ENCODE results near the gene IFNE. TPM values are rescaled to one million over a fixed set of nuclear protein-coding genes. Genes with fewer than 3 reads are reported as not detected.

The IFNE gene, protein sequence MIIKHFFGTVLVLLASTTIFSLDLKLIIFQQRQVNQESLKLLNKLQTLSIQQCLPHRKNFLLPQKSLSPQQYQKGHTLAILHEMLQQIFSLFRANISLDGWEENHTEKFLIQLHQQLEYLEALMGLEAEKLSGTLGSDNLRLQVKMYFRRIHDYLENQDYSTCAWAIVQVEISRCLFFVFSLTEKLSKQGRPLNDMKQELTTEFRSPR
- polyA plus RNA-seq (2012; ENCODE audit: insufficient read depth, insufficient read length): not detected

DNA sequence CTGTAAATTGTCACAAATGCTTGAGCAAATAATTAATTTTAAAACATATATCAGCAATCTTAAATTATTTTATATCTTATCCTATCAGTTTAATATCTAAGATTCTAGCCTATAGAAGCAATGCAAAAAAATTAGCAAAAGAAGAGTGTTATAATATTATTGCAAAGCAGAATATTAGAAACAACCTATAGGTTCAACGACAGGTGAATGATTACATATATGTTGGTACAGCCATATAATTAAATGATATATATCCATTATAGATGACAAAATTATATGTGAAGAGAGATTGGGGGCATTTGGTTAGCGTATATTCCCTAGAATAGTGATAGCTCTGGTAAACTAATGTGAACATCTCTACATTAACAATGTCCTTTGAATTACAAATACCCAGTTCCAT lies at the start of gene IFNE:
TSS of gene IFNE (minus strand) at position 101 of the 400 bp plus-strand sequence. CDS start 619 bp downstream, outside the sequence.
- no peak within 1 kb of the TSS for H3K4me3 ChIP-seq (ENCODE audit: low read length)
- DNase-seq (ENCODE audit: low read depth, low spot score): no peak

DNA sequence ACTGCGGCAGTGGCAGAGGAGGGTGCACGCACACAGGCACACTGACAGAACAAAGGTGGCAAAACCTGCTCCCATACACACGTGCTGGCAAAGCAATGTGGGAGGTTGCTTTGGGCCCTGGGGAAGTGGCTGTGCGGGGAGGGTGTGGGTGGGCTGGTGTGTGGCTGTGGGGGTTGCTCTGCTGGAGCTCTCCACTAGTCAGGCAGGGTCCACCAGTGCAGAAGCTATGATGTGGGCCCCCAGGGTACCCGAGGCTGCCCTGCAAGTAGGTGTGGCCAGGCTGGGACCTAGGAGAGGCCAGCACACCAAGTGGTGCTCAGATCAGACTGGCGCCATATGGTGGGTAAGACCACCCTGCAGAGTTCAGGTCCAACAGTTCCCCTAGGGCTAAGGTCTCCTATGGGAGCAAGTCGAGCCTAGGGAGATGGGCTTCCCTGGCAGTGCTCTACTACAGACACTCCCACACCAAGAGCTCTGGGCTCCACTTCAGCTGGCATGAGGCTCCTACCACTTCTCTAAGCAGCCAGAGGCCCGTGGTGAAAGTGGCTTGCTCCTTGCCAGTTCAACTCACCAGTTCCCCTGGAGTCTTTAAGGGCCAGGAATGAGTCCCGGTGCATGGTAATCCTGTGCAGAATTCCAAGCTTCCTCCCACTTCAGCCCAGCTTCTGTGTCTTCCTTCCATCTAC lies 46.2 kb upstream of the IFNE start:
- no peak for DNase-seq (ENCODE audit: low read depth, low spot score)
- H3K4me3 ChIP-seq (ENCODE audit: low read length): no peak overlapping the region

DNA sequence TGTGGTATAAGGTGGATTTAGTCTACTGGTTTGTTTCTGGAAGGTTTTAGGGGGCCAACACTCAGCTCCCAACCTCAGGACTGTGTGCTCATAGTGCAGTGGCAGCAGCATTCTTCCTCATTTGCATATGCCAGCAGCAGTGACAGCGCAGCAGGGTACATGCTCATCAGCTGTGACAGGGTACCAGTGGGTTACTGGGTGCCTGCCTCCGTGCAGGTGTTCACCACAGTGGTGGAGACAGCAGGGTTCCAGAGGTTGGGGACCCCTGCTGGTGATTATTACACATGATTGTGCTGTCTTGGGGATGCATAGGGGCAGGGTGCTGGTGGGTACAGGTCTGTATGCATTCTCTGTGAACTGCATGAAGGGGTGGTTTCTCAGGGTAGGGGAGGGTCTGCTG lies 45.5 kb upstream of the IFNE start:
- DNase-seq (ENCODE audit: low read depth, low spot score): no peak
- no peak overlapping the region for H3K4me3 ChIP-seq (ENCODE audit: low read length)

DNA sequence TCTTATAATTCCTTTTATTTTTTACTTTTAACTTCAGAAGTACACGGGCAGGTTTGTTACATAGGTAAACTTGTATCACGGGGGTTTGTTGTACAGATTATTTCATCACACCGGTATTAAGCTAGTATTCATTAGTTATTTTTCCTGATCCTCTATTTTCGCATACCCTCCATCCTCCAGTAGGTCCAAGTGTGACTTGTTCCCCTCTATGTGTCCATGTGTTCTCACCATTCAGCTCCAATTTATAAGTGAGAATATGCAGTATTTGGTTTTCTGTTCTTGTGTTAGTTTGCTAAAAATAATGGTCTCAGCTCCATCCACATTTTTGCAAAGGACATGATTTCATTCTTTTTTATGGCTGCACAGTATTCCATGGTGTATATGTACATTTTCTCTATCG lies 43.1 kb upstream of the IFNE start:
- DNase-seq (ENCODE audit: low read depth, low spot score): no peak
- no peak overlapping the region for H3K4me3 ChIP-seq (ENCODE audit: low read length)

DNA sequence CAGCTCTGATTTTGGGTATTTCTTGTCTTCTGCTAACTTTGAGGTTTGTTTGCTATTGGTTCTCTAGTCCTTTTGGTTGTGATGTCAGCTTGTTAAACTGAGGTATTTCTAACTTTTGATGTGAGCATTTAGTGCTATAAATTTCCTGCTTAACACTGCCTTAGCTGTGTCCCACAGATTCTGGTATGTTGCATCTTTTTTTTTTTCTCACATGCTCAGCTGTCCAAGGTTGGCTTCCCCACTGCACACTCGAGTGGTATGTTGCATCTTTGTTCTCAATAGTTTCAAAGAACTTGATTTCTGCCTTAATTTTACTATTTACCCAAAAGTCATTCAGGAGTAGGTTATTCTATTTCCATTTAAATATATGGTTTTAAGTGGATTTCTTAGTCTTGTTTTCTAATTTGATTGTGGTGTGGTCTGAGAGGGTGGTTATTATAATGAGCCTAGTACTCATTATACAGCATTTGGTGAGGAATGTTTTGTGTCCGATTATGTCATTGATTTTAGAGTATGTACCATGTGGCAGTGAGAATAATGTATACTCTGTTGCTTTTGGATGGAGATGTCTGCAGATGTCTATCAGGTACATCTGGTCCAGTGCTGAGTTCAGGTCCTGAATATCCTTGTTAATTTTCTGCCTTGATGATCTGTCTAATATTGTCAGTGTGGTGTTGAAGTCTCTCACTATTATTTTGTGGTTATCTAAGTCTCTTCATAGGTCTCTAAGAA lies 42.2 kb upstream of the IFNE start:
- no peak for DNase-seq (ENCODE audit: low read depth, low spot score)
- no peak overlapping the region for H3K4me3 ChIP-seq (ENCODE audit: low read length)

DNA sequence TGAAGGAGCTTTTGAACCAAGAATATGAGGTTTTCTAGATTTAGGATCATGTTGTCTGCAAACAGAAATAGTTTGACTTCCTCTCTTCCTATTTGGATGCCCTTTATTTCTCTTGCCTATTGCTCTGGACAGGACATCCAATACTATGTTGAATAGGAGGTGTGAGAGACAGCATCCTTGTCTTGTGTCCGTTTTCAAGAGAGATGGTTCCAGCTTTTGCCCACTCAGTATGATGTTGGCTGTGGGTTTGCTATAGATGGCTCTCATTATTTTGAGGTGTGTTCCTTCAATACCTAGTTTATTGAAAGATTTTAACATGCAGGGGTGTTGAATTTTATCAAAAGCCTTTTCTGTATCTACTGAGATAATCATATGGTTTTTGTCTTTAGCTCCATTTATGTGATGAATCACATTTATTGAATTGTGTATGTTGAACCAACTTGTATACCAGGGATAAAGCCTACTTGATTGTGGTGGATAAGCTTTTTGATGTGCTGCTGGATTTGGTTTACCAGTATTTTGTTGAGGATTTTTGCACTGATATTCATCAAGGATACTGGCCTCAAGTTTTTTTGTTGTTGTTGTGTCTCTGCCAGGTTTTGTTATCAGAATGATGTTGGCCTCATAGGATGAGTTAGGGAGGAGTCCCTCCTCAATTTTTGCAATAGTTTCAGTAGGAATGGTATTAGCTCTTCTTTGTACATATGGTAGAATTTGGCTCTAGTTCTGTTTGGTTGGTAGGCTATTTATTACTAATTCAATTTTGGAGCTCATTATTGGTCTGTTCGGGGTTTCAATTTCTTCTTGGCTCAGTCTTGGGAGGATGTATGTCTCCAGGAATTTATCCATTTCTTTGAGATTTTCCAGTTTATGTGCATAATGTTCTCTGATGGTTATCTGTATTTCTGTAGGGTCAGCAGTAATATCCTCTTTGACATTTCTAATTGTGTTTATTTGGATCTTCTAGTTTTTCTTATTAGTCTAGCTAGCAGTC lies 41.2 kb upstream of the IFNE start:
- no peak overlapping the region for H3K4me3 ChIP-seq (ENCODE audit: low read length)
- no peak for DNase-seq (ENCODE audit: low read depth, low spot score)

DNA sequence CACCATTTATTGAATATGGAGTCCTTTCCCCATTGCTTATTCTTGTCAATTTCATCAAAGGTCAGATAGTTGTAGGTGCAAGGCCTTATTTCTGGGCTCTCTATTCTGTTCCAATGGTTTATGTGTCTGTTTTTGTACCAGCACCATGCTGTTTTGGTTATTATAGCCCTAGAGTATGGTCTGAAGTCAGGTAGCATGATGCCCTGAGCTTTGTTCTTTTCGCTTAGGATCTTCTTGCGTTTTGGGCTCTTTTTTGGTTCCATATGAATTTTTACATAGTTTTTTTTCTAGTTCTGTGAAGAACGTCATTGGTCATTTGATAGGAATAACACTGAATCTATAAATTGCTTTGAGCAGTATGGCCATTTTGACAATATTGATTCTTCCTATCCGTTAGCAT lies 40.2 kb upstream of the IFNE start:
- no peak for DNase-seq (ENCODE audit: low read depth, low spot score)
- H3K4me3 ChIP-seq (ENCODE audit: low read length): no peak overlapping the region

DNA sequence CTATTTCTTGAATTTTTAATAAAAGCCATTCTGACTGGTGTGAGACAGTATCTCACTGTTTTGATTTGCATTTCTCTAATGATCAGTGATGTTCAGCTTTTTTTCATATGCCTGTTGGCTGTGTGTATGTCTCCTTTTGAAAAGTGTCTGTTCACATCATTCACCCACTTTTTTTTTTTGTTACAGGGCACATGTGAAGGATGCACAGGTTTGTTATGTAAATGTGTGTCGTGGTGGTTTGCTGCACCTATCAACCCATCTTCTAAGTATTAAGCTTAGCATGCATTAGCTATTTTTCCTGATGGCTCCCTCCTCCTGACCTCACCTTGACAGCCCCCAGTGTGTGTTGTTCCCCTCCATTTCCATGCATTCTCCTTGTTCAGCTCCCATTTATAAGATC lies 39.3 kb upstream of the IFNE start:
- no peak for DNase-seq (ENCODE audit: low read depth, low spot score)
- H3K4me3 ChIP-seq (ENCODE audit: low read length): no peak overlapping the region

DNA sequence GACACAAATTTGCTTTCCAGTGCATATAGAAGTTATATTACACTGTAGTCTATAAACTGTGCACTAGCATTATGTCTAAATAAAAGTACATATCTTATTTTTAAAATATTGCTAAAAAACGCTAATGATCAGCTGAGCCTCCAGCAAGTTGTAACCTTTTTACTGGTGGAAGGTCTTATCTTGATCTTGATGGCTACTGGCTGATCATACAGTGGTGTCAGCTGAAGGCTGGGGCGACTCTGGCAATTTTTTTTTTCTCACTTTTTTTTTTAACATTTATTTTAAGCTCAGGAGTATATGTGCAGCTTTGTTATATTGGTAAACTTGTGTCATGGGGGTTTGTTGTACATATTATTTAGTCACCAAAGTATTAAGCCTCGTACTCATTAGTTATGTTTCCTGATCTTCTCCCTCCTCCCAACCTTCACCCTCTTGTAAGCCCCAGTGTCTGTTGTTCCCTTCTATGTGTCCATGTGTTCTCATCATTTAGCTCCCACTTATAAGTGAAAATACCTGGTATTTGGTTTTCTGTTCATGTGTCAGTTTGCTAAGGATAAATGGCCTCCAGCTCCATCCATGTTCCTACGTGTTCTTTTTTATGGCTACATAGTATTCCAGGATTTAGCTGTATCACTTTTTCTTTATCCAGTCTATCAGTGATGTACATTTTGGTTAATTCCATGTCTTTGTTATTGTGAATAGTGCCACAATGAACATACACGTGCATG lies 38.6 kb upstream of the IFNE start:
- no peak for DNase-seq (ENCODE audit: low read depth, low spot score)
- no peak overlapping the region for H3K4me3 ChIP-seq (ENCODE audit: low read length)

DNA sequence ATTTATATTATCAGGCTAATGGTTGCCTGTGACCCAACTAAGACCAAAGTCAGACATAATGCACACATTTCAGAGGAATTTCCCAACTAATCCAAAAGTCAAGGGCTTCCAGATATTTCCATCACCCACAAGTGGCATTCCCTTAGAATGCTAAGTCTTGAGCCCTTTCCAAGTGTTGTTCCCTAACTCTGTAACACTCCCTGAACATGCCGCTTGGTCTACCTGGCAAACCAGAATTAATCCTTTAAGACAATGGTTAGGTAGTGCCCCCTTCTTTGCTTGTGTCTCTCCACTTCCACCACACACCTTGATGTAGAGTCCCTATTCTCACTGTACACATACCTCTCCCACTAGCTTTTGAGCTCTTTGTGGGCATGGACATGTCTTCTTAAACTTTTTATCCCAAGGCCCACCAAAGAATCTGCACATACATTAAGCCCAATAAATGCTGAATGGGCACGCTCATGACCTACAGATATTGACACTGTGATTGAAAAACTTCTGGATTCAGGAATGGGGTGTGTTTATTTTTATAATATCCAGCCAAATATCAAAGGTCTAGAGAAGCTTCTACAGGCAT lies 37.8 kb upstream of the IFNE start:
- no peak overlapping the region for H3K4me3 ChIP-seq (ENCODE audit: low read length)
- no peak for DNase-seq (ENCODE audit: low read depth, low spot score)

DNA sequence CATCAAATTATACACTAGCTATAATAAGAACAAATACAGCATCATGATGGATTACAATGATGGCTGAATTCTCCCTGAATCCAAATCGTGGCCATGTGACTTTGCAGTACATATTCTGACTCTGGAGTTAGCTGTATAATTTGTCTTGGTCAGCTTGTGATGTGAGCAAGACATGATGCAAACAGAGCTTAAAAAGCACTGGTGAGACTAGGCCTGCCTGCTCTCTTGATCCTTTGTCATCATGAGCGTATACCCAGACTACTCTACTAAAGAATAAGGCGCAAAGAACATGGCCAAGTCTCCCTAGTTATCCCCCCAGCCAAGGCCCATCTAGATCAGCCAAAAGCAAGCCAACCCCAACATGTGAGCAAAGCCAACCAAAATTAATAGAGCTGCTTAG lies 34.7 kb upstream of the IFNE start:
- no peak for DNase-seq (ENCODE audit: low read depth, low spot score)
- H3K4me3 ChIP-seq (ENCODE audit: low read length): no peak overlapping the region

DNA sequence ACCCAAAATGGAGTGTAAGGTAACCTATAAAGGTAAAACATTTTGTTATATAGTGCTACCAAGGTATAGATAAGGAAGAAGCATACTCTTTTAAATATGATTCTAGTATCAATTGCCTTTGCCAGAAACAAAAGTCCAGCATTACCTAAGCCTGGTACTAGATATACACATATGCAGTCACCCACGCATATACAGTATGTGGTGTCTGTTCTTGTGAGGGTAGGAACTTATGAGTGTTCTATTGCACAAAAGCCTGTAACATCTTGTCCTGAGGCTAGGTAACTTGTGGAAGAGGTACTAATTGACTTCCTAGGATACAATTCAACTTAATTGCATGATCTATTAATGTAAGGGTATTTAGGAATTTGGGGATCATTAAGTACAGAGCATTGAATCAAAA lies 31.3 kb upstream of the IFNE start:
- no peak for DNase-seq (ENCODE audit: low read depth, low spot score)
- H3K4me3 ChIP-seq (ENCODE audit: low read length): no peak overlapping the region

DNA sequence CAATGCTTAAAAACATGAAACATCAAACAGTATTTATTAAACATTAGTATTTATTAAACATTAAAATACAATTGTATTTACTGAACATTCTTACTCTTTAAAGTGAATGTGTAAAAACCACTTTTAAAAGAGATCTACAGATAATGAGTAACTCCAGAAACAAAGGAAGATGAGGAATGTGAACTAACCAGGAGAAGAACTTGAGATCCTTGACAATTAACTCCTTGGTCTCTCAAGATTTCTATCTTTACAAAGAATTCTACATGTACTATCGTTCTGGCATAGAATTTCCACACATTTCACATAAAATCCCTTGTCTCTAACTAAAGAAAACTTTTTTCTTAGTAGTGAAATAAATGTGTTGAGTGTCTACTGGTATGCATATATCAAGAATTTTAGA lies 28.7 kb upstream of the IFNE start:
- no peak overlapping the region for H3K4me3 ChIP-seq (ENCODE audit: low read length)
- no peak for DNase-seq (ENCODE audit: low read depth, low spot score)

DNA sequence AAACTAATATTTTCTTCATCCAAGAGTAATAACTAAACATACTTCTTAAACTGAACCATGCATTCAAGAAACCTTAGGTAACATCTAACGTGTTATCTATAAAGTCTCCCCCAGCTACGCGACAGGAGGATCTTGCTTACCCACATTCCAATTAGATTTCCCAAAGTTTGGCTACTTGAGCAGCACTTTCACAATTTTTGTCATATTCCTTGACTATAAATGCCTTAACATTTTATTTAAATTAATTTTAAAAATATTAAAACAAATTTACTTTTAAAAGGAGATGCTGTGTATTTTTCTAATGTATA lies 25.3 kb upstream of the IFNE start:
- H3K4me3 ChIP-seq (ENCODE audit: low read length): no peak overlapping the region
- DNase-seq (ENCODE audit: low read depth, low spot score): no peak

DNA sequence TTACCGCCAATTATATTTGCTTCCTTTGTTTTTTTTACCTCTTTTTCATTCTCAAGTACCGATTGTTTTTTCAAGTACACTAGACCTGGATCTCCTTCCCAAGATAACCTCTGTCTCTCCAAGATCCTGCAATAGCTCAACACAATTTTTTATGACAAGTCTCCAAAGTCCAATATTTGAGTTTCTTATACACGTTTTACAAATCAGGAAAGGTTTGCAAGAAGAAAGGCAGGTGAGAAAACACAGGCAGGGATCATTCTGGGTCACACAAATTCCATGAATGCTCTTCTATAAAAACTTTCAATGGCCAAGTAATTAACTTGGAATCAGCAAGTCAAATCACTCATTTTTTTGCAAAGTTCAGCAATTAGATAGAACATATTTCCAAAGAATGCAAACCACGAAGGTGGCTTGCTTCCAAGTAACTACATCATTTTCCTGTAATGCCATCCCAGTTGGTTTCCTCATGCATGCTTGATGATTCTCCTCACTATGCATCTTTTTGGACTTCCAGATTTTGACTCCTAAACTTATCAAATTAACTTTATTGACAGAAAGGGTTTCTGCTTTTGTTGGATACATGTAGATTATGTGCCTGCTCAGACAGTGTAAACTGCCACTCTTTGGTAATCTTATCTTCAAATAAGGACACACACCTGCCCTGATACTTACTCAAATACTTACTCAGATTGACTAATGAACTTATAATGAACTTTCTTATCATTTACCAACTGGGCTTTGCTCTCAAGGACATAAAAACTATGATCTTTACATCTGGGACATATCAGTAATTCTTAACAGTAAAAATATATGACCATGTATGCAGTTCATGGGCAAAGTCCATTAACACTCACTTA lies 24.7 kb upstream of the IFNE start:
- DNase-seq (ENCODE audit: low read depth, low spot score): no peak
- no peak overlapping the region for H3K4me3 ChIP-seq (ENCODE audit: low read length)

DNA sequence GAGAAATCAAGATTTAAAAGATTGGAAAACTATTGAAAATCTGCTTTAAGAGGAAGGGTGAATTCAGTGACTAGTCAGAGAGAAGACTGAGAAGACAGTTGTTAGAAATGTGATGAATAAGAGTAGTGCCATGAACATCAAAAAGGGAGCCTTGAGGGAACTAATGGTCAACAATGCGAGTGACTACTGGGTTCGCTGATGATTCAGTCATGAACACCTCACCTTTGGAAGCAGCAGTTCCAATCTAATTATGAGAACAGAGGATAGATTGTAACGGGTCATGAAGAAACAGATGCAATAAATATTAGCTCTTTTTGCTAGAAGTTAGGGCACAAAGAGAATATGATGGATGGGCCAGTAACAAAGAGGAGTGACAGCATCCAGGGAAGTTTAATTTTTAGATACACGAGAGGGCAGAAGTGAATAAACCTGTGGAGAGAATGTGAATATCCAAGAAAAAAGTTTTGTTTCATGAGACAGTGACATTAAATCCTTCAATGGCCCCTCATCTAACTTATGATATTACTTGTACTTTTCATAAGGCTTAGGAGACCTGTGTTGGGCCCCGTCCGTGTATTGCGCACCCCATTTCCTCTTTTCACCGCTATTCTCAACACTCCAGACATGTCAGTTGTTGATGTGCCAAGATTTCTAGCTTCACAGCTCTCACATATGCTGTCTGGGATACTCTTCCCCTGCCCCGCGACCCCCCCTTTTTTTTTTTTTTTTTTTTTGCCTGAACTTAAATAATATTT lies 23.5 kb upstream of the IFNE start:
- DNase-seq (ENCODE audit: low read depth, low spot score): no peak
- no peak overlapping the region for H3K4me3 ChIP-seq (ENCODE audit: low read length)

DNA sequence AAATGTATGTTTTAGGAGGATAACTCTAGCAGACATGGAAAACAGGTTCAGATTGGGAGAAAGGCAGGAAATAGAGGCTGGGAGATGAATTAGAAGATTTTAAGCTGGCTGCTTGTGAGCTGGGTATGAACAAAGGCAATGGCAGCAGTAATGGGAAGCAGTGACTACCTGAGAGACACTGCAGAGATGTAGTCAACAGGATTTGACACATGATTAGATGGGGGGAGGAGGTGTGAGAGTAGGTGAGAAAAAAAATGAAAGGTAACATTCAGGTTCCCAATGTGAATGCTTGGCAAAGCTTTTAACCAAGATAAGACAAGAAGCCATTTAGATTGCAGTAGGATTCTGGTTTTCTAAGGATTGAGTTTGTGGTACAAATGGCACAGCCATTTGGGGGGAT lies 22.8 kb upstream of the IFNE start:
- H3K4me3 ChIP-seq (ENCODE audit: low read length): no peak overlapping the region
- no peak for DNase-seq (ENCODE audit: low read depth, low spot score)

All from Jurkat, Clone E6-1 (cell line).